GM12878 (cell line): ENCODE measurements around the gene CTNNBL1.

Experiments used
- BRCA1 ChIP-seq: IDR thresholded peaks from 2 replicates; pipeline ENCODE4 v1.6.1; 2011; ENCODE audit warnings: low read depth, low read length, improper control_type of control experiment
- CREB1 ChIP-seq: IDR thresholded peaks from 2 replicates; pipeline ENCODE4 v1.6.1; 2012; ENCODE audit warnings: low read depth, mild to moderate bottlenecking, inconsistent platforms
- CTCF ChIP-seq, 3 experiments: IDR thresholded peaks in 2 of 3; conservative IDR thresholded peaks in 1 of 3; 2 replicates each; pipeline ENCODE4 v1.5.1; 2011; ENCODE audit warnings: low read depth in 3 of 3, low read length in 3 of 3, mild to moderate bottlenecking in 3 of 3, control low read depth in 2 of 3, moderate library complexity in 2 of 3, inconsistent platforms in 1 of 3, mixed read lengths in 1 of 3; ENCODE audit not compliant: control insufficient read depth in 2 of 3, insufficient read depth in 1 of 3; ENCODE audit errors: extremely low read depth in 1 of 3
- FOS ChIP-seq: IDR thresholded peaks from 3 replicates; pipeline ENCODE4 v1.6.1; 2011; ENCODE audit warnings: borderline replicate concordance; ENCODE audit not compliant: insufficient read length; ENCODE audit errors: extremely low read depth
- GABPA ChIP-seq: IDR thresholded peaks from 2 replicates; pipeline ENCODE4 v1.6.1; 2014; ENCODE audit warnings: antibody characterized with exemption, low read depth, mild to moderate bottlenecking, inconsistent platforms
- PAX5 ChIP-seq: IDR thresholded peaks from 2 replicates; pipeline ENCODE4 v1.6.1; 2011; ENCODE audit warnings: low read depth, low read length, borderline replicate concordance
- POLR2A ChIP-seq: IDR thresholded peaks from 2 replicates; pipeline ENCODE4 v1.6.1; 2011; ENCODE audit warnings: low read depth, mild to moderate bottlenecking, low read length
- RAD21 ChIP-seq: IDR thresholded peaks from 2 replicates; pipeline ENCODE4 v1.6.1; 2011; ENCODE audit warnings: mild to moderate bottlenecking, low read depth, low read length, moderate library complexity; ENCODE audit not compliant: insufficient read depth
- SIN3A ChIP-seq: IDR thresholded peaks from 2 replicates; pipeline ENCODE4 v1.6.1; 2012; ENCODE audit warnings: low read depth, low read length, improper control_type of control experiment
- ZBTB40 ChIP-seq: fragments of 450-650 bp; IDR thresholded peaks from 2 replicates; pipeline ENCODE4 v1.6.1; 2016; ENCODE audit warnings: mild to moderate bottlenecking, moderate library complexity, borderline replicate concordance

GRCh38 chr20:37816003-37816402 lies 122.2 kb downstream of the CTNNBL1 start:
- TF ChIP-seq CTCF (IDR thresholded peaks at IDR 0.05 in 2 of 3, conservative IDR thresholded peaks at IDR 0.05 in 1 of 3; ENCODE audit: control insufficient read depth in 2 of 3, extremely low read depth in 1 of 3, insufficient read depth in 1 of 3, low read depth in 3 of 3, low read length in 3 of 3) (no peak), FOS (no peak), ZBTB40 (no peak), POLR2A (no peak), RAD21 (no peak), PAX5 (no peak), SIN3A (no peak), CREB1 (no peak), BRCA1 (no peak), GABPA (no peak)
